HG03060 (cell line): ENCODE measurements around the gene ARRDC2.
"Not testable (repeated sequence)": the region's sequence is repeated elsewhere in the genome, so short reads cannot be mapped to it uniquely, and the experiment has no call there.

Experiments used
- ATAC-seq: cut with Tn5 transposase; IDR thresholded peaks from one replicate; pipeline ENCODE4 v1.9.1; 2021; ENCODE audit warnings: low read depth, moderate number of reproducible peaks; ENCODE audit not compliant: unreplicated experiment

ARRDC2 gene

GRCh38 chr19:17989425-17990094, 18.4 kb upstream of the ARRDC2 start:
- ATAC-seq = no peak

- no peak for ATAC-seq
Observed at GRCh38 chr19:17993076-17993813, 14.7 kb upstream of the ARRDC2 start.

- no peak for ATAC-seq
Observed at GRCh38 chr19:17996826-17997316, 11.1 kb upstream of the ARRDC2 start.

GRCh38 chr19:17997969-17998826, 9.8 kb upstream of the ARRDC2 start:
- no peak for ATAC-seq

- ATAC-seq = no peak
Observed at GRCh38 chr19:17998827-17999150, 9.2 kb upstream of the ARRDC2 start.

GRCh38 chr19:17999684-18000479, 8.1 kb upstream of the ARRDC2 start:
- no peak for ATAC-seq

DNA sequence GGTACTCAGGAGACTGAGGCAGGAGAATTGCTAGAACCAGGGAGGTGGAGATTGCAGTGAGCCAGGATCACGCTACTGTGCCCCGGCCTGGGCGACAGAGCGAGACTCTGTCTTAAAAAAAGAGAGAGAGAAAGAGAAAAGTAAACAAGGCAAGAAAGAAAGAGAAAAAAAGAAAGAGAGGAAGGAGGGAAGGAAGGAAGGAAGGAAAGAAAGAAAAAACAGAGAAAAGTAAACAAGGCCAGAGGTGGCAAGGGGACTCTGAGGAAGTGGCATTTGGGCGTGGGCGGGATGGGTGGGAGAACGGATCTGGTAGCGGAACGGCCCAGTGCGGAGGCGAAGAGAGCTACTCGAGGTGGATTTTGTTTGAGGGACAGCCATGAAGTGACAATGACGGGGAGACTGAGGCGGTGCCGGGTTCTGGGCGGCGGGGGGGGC, 7.5 kb upstream of the ARRDC2 start:
- no peak for ATAC-seq

- peak; percentile 48 for ATAC-seq
Observed at GRCh38 chr19:18000915-18001776, 6.8 kb upstream of the ARRDC2 start.

DNA sequence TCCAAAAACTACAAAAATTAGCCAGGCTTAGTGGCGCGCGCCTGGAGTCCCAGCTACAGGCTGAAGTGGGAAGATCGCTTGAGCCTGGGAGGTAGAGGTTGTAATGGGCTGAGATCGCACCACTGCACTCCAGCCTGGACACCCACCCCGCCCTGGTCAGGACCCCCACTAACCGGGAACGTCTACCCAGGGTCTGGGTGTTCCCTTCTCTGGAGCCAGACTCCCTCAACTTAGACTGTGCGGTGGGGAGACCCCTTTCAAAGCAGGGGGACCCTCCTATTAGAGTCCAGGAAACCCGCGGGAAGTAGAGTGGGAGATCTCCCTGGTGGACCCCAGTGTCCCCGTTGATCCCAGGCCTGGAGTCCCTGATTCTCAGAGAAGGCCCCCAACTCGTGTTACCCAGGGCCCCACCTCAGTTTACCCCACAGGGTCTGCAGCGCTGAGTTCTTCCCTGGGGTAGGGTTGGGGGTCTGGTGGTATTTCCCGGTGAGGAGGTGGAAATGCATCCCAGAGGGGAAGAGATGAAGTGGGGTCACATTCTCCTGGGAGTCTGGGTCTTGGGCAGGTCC, 6.1 kb upstream of the ARRDC2 start:
- no peak for ATAC-seq

- ATAC-seq = no peak
Observed at GRCh38 chr19:18002347-18002850, 5.6 kb upstream of the ARRDC2 start.

DNA sequence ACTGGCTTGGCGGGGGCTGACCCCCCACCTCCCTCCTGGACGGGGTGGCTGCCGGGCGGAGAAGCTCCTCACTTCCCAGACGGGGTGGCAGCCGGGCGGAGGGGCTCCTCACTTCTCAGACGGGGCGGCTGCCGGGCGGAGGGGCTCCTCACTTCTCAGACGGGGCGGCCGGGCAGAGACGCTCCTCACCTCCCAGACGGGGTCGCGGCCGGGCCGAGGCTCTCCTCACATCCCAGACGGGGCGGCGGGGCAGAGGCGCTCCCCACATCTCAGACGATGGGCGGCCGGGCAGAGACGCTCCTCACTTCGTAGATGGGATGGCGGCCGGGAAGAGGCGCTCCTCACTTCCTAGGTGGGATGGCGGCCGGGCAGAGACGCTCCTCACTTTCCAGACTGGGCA, 2.2 kb upstream of the ARRDC2 start:
- ATAC-seq = not testable (repeated sequence)

DNA sequence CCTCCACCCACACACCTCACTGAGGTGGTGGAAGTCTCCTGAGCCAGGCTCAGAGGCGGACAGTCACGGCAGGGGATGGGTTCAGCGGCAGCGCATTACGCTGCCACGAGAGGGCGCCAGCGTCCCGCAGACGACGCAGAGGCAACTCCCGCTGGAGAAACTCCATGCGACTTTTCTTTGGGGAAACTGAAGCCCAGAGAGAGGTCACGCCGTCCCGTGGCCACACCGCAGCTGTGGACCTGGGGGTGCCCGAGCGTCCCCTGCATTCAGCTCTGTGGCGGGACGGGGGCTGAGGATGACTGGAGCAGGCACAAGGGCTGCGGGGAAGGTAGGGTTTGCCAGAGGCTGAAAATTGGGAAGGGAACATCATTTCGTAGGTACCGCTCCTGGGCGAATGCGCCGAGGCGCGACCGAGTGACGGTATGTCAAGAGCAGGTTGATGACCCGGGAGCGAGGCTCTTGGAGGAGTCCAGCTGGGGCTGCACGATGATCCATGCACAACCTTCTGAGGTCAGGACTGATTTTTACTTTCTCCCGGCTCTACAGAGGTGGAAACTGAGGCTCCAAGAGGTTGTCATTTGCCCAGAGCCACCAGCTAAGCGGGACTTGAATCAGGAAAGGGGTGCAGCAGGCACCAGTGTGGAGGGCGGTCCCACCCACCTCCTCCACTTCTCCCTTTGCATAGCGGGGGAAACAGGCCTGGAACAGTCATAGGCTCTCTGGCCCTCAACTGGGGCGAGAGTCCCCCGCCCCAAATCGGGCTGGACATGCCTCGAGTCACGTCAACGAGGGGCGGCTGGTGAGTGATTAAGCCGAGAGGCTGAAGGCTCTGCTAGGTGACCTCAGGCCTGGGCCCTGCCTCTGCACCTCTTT, 690 bp upstream of the ARRDC2 start:
- ATAC-seq = no peak

- no peak for ATAC-seq
Observed at GRCh38 chr19:18008814-18009213, 844 bp downstream of the ARRDC2 start.

GRCh38 chr19:18009412-18010066, 1.6 kb downstream of the ARRDC2 start:
- ATAC-seq = no peak

- no peak for ATAC-seq
Observed at GRCh38 chr19:18010149-18010548, 2.2 kb downstream of the ARRDC2 start.

GRCh38 chr19:18013210-18014111, 5.5 kb downstream of the ARRDC2 start:
- no peak for ATAC-seq
